H1 (cell line): Measurements from ENCODE around the gene CRYBG1. TPM values are rescaled to one million over a fixed set of nuclear protein-coding genes. Genes with fewer than 3 reads are reported as not detected.

Experiments
- CTCF ChIA-PET: fragments of 300-600 bp; sonication (Branson Sonifier 250); formaldehyde crosslinking; loops from one replicate; lab custom pipeline; 2021; ENCODE audit not compliant: partially characterized antibody; lab: Charles Lee
- POLR2A ChIA-PET: fragments of 300-600 bp; sonication (Branson Sonifier 250); formaldehyde crosslinking; loops from one replicate; lab custom pipeline; 2021; ENCODE audit warnings: inconsistent platforms; ENCODE audit not compliant: partially characterized antibody; lab: Charles Lee
- DNase-seq, 2 experiments: peaks; one replicate each; pipeline versions ENCODE4 v3.0.0 to v3.0.0-alpha.2; 2010 to 2022; ENCODE audit warnings: low spot score in 2 of 2, low read depth in 1 of 2, mixed read lengths in 1 of 2
- FAIRE-seq: peaks from 2 replicates; lab custom pipeline; 2011; peaks lifted over from hg19 to GRCh38; lab: Jason Lieb, UNC
- H2AFZ ChIP-seq: 2 replicates; pipeline ENCODE4 v1.8.1; 2012; ENCODE audit warnings: low read length, inconsistent platforms
- H2AK5ac ChIP-seq: 2 replicates; pipeline ENCODE4 v1.6.1; 2013; ENCODE audit warnings: low read depth, low read length
- H2BK120ac ChIP-seq: replicated peaks from 2 replicates; pipeline ENCODE3; 2013; ENCODE audit warnings: low read depth, low read length, inconsistent platforms
- H2BK12ac ChIP-seq: 2 replicates; pipeline ENCODE4 v1.6.1; 2013; ENCODE audit warnings: low read depth, low read length
- H2BK15ac ChIP-seq: 2 replicates; pipeline ENCODE4 v1.6.1; 2013; ENCODE audit warnings: low read length
- H2BK20ac ChIP-seq: 2 replicates; pipeline ENCODE4 v1.6.1; 2013; ENCODE audit warnings: low read length
- H2BK5ac ChIP-seq: 2 replicates; pipeline ENCODE4 v1.6.1; 2013; ENCODE audit warnings: low read depth, low read length
- H3K14ac ChIP-seq: 2 replicates; pipeline ENCODE4 v1.6.1; 2013; ENCODE audit warnings: inconsistent platforms; ENCODE audit not compliant: insufficient read length
- H3K18ac ChIP-seq: 2 replicates; pipeline ENCODE4 v1.6.1; 2013; ENCODE audit warnings: low read length; ENCODE audit errors: extremely low read depth
- H3K23ac ChIP-seq: 2 replicates; pipeline ENCODE4 v1.6.1; 2013; ENCODE audit warnings: inconsistent platforms; ENCODE audit not compliant: insufficient read length
- H3K23me2 ChIP-seq: 2 replicates; pipeline ENCODE4 v1.6.1; 2013; ENCODE audit warnings: low read depth, low read length
- H3K27ac ChIP-seq: 2 replicates; pipeline ENCODE4 v1.6.1; 2011; ENCODE audit warnings: low read depth, low read length, inconsistent platforms
- H3K27me3 ChIP-seq, 4 experiments: replicated peaks in 1 of 4; 1 replicate in 1 of 4; 2 replicates in 3 of 4; pipeline versions ENCODE4 v1.6.1 to v1.8.1; 2011 to 2013; ENCODE audit warnings: low read length in 3 of 4, mild to moderate bottlenecking in 3 of 4, inconsistent platforms in 2 of 4, mixed read lengths in 2 of 4, moderate library complexity in 1 of 4; ENCODE audit not compliant: control insufficient read depth in 3 of 4, insufficient read depth in 3 of 4; ENCODE audit errors: extremely low read depth in 1 of 4
- H3K36me3 ChIP-seq, 4 experiments: 2 replicates each; pipeline versions ENCODE4 v1.6.1 to v1.8.1; 2011 to 2013; ENCODE audit warnings: mild to moderate bottlenecking in 4 of 4, low read length in 3 of 4, moderate library complexity in 2 of 4, control low read depth in 1 of 4, inconsistent platforms in 1 of 4; ENCODE audit not compliant: insufficient read depth in 4 of 4, control insufficient read depth in 2 of 4
- H3K4ac ChIP-seq: replicated peaks from 2 replicates; pipeline ENCODE3; 2013; ENCODE audit warnings: low read length, low read depth, mixed read lengths, inconsistent platforms; ENCODE audit not compliant: insufficient read length
- H3K4me1 ChIP-seq, 4 experiments: replicated peaks in 1 of 4; 1 replicate in 1 of 4; 2 replicates in 3 of 4; pipeline versions ENCODE4 v1.6.1 to v1.8.1; 2011 to 2013; ENCODE audit warnings: low read length in 3 of 4, inconsistent platforms in 2 of 4, mixed read lengths in 1 of 4; ENCODE audit not compliant: insufficient read depth in 4 of 4, control insufficient read depth in 3 of 4
- H3K4me2 ChIP-seq, 2 experiments: 2 replicates each; pipeline versions ENCODE4 v1.6.1 to v1.8.1; 2011 to 2013; ENCODE audit warnings: low read depth in 2 of 2, low read length in 2 of 2, control low read depth in 1 of 2, inconsistent platforms in 1 of 2, mild to moderate bottlenecking in 1 of 2; ENCODE audit not compliant: insufficient read depth in 1 of 2
- H3K4me3 ChIP-seq, 4 experiments: fragments of 200-600, 300-600 bp in 1 of 4; sonication (generic), shearing (Covaris generic), sonication (Bioruptor Twin) in 1 of 4; 2 replicates each; pipeline versions ENCODE4 v1.5.1 to v1.8.1; 2011 to 2016; ENCODE audit warnings: low read length in 4 of 4, low read depth in 3 of 4, control low read depth in 2 of 4, inconsistent platforms in 2 of 4, mild to moderate bottlenecking in 2 of 4, mixed read lengths in 1 of 4, moderate library complexity in 1 of 4; ENCODE audit not compliant: insufficient read depth in 2 of 4; ENCODE audit errors: extremely low read depth in 1 of 4
- H3K56ac ChIP-seq: replicated peaks from 2 replicates; pipeline ENCODE3; 2013; ENCODE audit warnings: low read depth, mild to moderate bottlenecking, mixed read lengths, low read length, inconsistent platforms; ENCODE audit not compliant: insufficient read length
- H3K79me1 ChIP-seq: 2 replicates; pipeline ENCODE4 v1.6.1; 2013; ENCODE audit warnings: low read depth, low read length, control low read depth
- H3K79me2 ChIP-seq, 2 experiments: 2 replicates each; pipeline versions ENCODE4 v1.6.1 to v1.8.1; 2012 to 2013; ENCODE audit warnings: low read length in 2 of 2, mild to moderate bottlenecking in 2 of 2, inconsistent platforms in 1 of 2; ENCODE audit not compliant: insufficient read depth in 2 of 2, control insufficient read depth in 1 of 2
- H3K9ac ChIP-seq, 4 experiments: replicated peaks in 1 of 4; 1 replicate in 1 of 4; 2 replicates in 3 of 4; pipeline versions ENCODE4 v1.6.1 to v1.8.1; 2011 to 2013; ENCODE audit warnings: low read depth in 3 of 4, low read length in 3 of 4, control low read depth in 2 of 4, mild to moderate bottlenecking in 2 of 4, moderate library complexity in 2 of 4, inconsistent platforms in 1 of 4; ENCODE audit errors: extremely low read depth in 1 of 4
- H3K9me3 ChIP-seq, 2 experiments: 2 replicates each; pipeline versions ENCODE4 v1.6.1 to v1.8.1; 2012 to 2013; ENCODE audit warnings: mild to moderate bottlenecking in 2 of 2, moderate library complexity in 2 of 2, control low read depth in 1 of 2, inconsistent platforms in 1 of 2, low read depth in 1 of 2, low read length in 1 of 2, mixed read lengths in 1 of 2; ENCODE audit not compliant: insufficient read depth in 2 of 2
- H4K20me1 ChIP-seq, 2 experiments: replicated peaks in 1 of 2; 2 replicates each; pipeline versions ENCODE3 to v1.8.1; 2011 to 2013; ENCODE audit warnings: inconsistent platforms in 2 of 2, low read length in 2 of 2, mild to moderate bottlenecking in 1 of 2; ENCODE audit not compliant: insufficient read depth in 2 of 2, control insufficient read depth in 1 of 2
- H4K5ac ChIP-seq: 2 replicates; pipeline ENCODE4 v1.6.1; 2013; ENCODE audit warnings: low read length, low read depth, mixed read lengths, inconsistent platforms; ENCODE audit not compliant: insufficient read length
- H4K8ac ChIP-seq: 2 replicates; pipeline ENCODE4 v1.8.0; 2013; ENCODE audit warnings: mild to moderate bottlenecking, moderate library complexity, low read length, inconsistent platforms; ENCODE audit not compliant: insufficient read depth; ENCODE audit errors: extremely low read depth
- H4K91ac ChIP-seq: replicated peaks from 2 replicates; pipeline ENCODE3; 2013; ENCODE audit warnings: low read length, mixed read lengths, inconsistent platforms; ENCODE audit not compliant: insufficient read length
- CBX5 ChIP-seq: fragments of 300-800, 300-1000 bp; sonication (generic); IDR thresholded peaks from 2 replicates; pipeline ENCODE4 v1.7.1; 2016; ENCODE audit warnings: antibody characterized with exemption, low read length, low read depth
- CTCF ChIP-seq, 3 experiments: IDR thresholded peaks; 1 replicate in 2 of 3; 2 replicates in 1 of 3; pipeline versions ENCODE4 v1.5.1 to v1.6.1; 2011; ENCODE audit warnings: low read length in 3 of 3, mild to moderate bottlenecking in 3 of 3, inconsistent platforms in 2 of 3, low read depth in 1 of 3, moderate library complexity in 1 of 3; ENCODE audit not compliant: insufficient read depth in 1 of 3; ENCODE audit errors: control extremely low read depth in 1 of 3
- JUND ChIP-seq: IDR thresholded peaks from 2 replicates; pipeline ENCODE4 v1.6.1; 2011; ENCODE audit warnings: mild to moderate bottlenecking, improper control_type of control experiment, low read length
- POLR2AphosphoS5 ChIP-seq: IDR thresholded peaks from 2 replicates; pipeline ENCODE4 v1.6.1; 2011; ENCODE audit warnings: low read depth, low read length
- SIRT6 ChIP-seq: IDR thresholded peaks from one replicate; pipeline ENCODE4 v1.7.1; 2012; ENCODE audit warnings: low read length, inconsistent platforms
- WGBS, 2 experiments: shearing (Covaris generic) in 1 of 2; methylation state at CpG; one replicate each; pipeline versions ENCODE4 v1.1.6 to v1.1.7; 2013 to 2015; ENCODE audit warnings: low lambda C conversion rate in 2 of 2, mixed read lengths in 2 of 2, inconsistent platforms in 1 of 2, low coverage in 1 of 2, missing lambda C conversion rate in 1 of 2; ENCODE audit not compliant: insufficient replicate concordance in 2 of 2, insufficient coverage in 1 of 2, insufficient read length in 1 of 2; ENCODE audit errors: extremely low coverage in 1 of 2, missing lambda C conversion rate in 1 of 2; 5-methylcytosine and 5-hydroxymethylcytosine counted together
- polyA plus RNA-seq, 7 experiments: library from polyadenylated mRNA; depleted of rRNA in 3 of 7; stranded (reverse) in 5 of 7; unstranded in 2 of 7; fragments of >200 nt in 5 of 7; fragments of 200-250 nt in 2 of 7; gene quantifications; 1 replicate in 5 of 7; 2 replicates in 1 of 7; 4 replicates in 1 of 7; pipeline versions ENCODE4 v1.2.1 to v1.2.3, GENCODE V29; 2011 to 2013; ENCODE audit warnings: missing spikeins in 2 of 7, mixed read lengths in 2 of 7
- total RNA-seq: library from RNA; stranded (reverse); fragmentation: NEBNext Ultra II Directional; extraction: Animal tissue kit (Norgen Biotek cat#: 25700); gene quantifications from 2 replicates; pipeline ENCODE4 v1.2.1, GENCODE V29; 2021

The CRYBG1 gene
- total and polyA plus RNA-seq, 2 of the 8 experiments (the other 6 are each of a cell fraction or from before 2014, with no cell fraction given): 2.2 to 11.6 TPM

GRCh38 chr6:106442395-106442794, 81.9 kb downstream of the CRYBG1 start:
- no peak overlapping the region for H4K5ac ChIP-seq
- no peak overlapping the region for H3K18ac ChIP-seq
- no peaks in the 10 kb centered on the region for H3K36me3 ChIP-seq
- no peak overlapping the region for H4K8ac ChIP-seq
- H2AK5ac ChIP-seq: no peak overlapping the region
- H3K4me2 ChIP-seq: no peak overlapping the region
- ChIA-PET CTCF (interaction anchor here (0.6 to 3.9 kb wide), 13 partner anchors 30 to 1193 kb away, joined by 3 to 39 read pairs (median 4); partner anchors contain the start of gene CRYBG1), POLR2A (no interaction called here)
- H4K91ac ChIP-seq: no peak overlapping the region
- H3K79me1 ChIP-seq: no peaks in the 10 kb centered on the region
- no peak overlapping the region for H3K4me3 ChIP-seq
- H4K20me1 ChIP-seq: no peaks in the 10 kb centered on the region
- H2AFZ ChIP-seq: no peak overlapping the region
- H3K9ac ChIP-seq: no peak overlapping the region
- H2BK15ac ChIP-seq: no peak overlapping the region
- H3K27me3 ChIP-seq: no peaks in the 10 kb centered on the region
- no peak overlapping the region for H2BK5ac ChIP-seq
- H3K79me2 ChIP-seq: no peaks in the 10 kb centered on the region
- 90% methylated on average over 3 of the region's 3 CpGs; no CpG with 5 or more reads in 1 of the 2 experiments for WGBS, 2 experiments
- no peak for DNase-seq
- H2BK120ac ChIP-seq: no peak overlapping the region
- H2BK12ac ChIP-seq: no peak overlapping the region
- no peak overlapping the region for H3K23ac ChIP-seq
- H3K9me3 ChIP-seq: no peaks in the 10 kb centered on the region
- no peak overlapping the region for H3K14ac ChIP-seq
- H3K23me2 ChIP-seq: no peaks in the 10 kb centered on the region
- no peak overlapping the region for H2BK20ac ChIP-seq
- TF ChIP-seq CTCF (IDR thresholded peaks at IDR 0.05; ENCODE audit: control extremely low read depth in 1 of 3, insufficient read depth in 1 of 3, low read depth in 1 of 3, low read length in 3 of 3): no peak
- TF ChIP-seq SIRT6: no peak
- TF ChIP-seq JUND: no peak
- no peak for TF ChIP-seq POLR2AphosphoS5
- no peak for TF ChIP-seq CBX5
- no peak overlapping the region for H3K4ac ChIP-seq
- H3K4me1 ChIP-seq: peaks cover 0 to 3% (median 0%) of the 10 kb centered on the region in 4 experiments; a peak in 1 of 7 replicates
- FAIRE-seq: no peak
- H3K27ac ChIP-seq: no peak overlapping the region
- no peak overlapping the region for H3K56ac ChIP-seq
